ENCODE data around the gene RRP9. TPM values are rescaled to one million over a fixed set of nuclear protein-coding genes. Genes with fewer than 3 reads are reported as not detected.

The RRP9 gene
- total RNA-seq, 1 experiment from 2014 or later = 80.6 TPM

- Histone ChIP-seq H3K4me3 (ENCODE audit: insufficient read depth, low read depth, low read length) (no peak overlapping the region), H3K36me3 (replicated peaks; ENCODE audit: control insufficient read depth, insufficient read depth, low read length) (no peaks in the 10 kb centered on the region), H3K27me3 (ENCODE audit: control insufficient read depth, insufficient read depth, low read length) (peaks cover 38% of the 10 kb centered on the region)
- DNase-seq = no peak
Observed at GRCh38 chr3:51954713-51955112, 13.0 kb upstream of the RRP9 start.

- Histone ChIP-seq H3K36me3 (replicated peaks; ENCODE audit: control insufficient read depth, insufficient read depth, low read length) (no peaks in the 10 kb centered on the region), H3K27me3 (ENCODE audit: control insufficient read depth, insufficient read depth, low read length) (peaks cover 38% of the 10 kb centered on the region), H3K4me3 (ENCODE audit: insufficient read depth, low read depth, low read length) (no peak overlapping the region)
- no peak for DNase-seq
Observed at GRCh38 chr3:51954105-51954504, 12.4 kb upstream of the RRP9 start.

GRCh38 chr3:51953445-51953844 is 11.7 kb upstream of the RRP9 start:
- Histone ChIP-seq H3K36me3 (replicated peaks; ENCODE audit: control insufficient read depth, insufficient read depth, low read length) (no peaks in the 10 kb centered on the region), H3K27me3 (ENCODE audit: control insufficient read depth, insufficient read depth, low read length) (peaks cover 38% of the 10 kb centered on the region), H3K4me3 (ENCODE audit: insufficient read depth, low read depth, low read length) (no peak overlapping the region)
- no peak for DNase-seq

- Histone ChIP-seq H3K4me3 (ENCODE audit: insufficient read depth, low read depth, low read length) (no peak overlapping the region), H3K27me3 (ENCODE audit: control insufficient read depth, insufficient read depth, low read length) (peaks cover 25% of the 10 kb centered on the region), H3K36me3 (replicated peaks; ENCODE audit: control insufficient read depth, insufficient read depth, low read length) (no peaks in the 10 kb centered on the region)
- no peak for DNase-seq
Observed at GRCh38 chr3:51950899-51951298, 9.2 kb upstream of the RRP9 start.

- no peak overlapping the region for H3K4me3 ChIP-seq (ENCODE audit: insufficient read depth, low read depth, low read length)
- peaks cover 8% of the 10 kb centered on the region for H3K27me3 ChIP-seq (ENCODE audit: control insufficient read depth, insufficient read depth, low read length)
- DNase-seq = no peak
- no peaks in the 10 kb centered on the region for H3K36me3 ChIP-seq (replicated peaks; ENCODE audit: control insufficient read depth, insufficient read depth, low read length)
Observed at GRCh38 chr3:51949121-51949520, 7.4 kb upstream of the RRP9 start.

- Histone ChIP-seq H3K27me3 (ENCODE audit: control insufficient read depth, insufficient read depth, low read length) (peaks cover 2% of the 10 kb centered on the region; the same call in 1 of the 2 replicates), H3K36me3 (replicated peaks; ENCODE audit: control insufficient read depth, insufficient read depth, low read length) (no peaks in the 10 kb centered on the region), H3K4me3 (ENCODE audit: insufficient read depth, low read depth, low read length) (no peak overlapping the region)
- DNase-seq = no peak
Observed at GRCh38 chr3:51948016-51948580, 6.4 kb upstream of the RRP9 start.

GRCh38 chr3:51947215-51947900 is 5.7 kb upstream of the RRP9 start:
- Histone ChIP-seq H3K27me3 (ENCODE audit: control insufficient read depth, insufficient read depth, low read length) (peaks cover 2% of the 10 kb centered on the region; the same call in 1 of the 2 replicates), H3K4me3 (ENCODE audit: insufficient read depth, low read depth, low read length) (no peak overlapping the region), H3K36me3 (replicated peaks; ENCODE audit: control insufficient read depth, insufficient read depth, low read length) (no peaks in the 10 kb centered on the region)
- DNase-seq = no peak

GRCh38 chr3:51946796-51947195 is 5.1 kb upstream of the RRP9 start:
- no peak for DNase-seq
- Histone ChIP-seq H3K27me3 (ENCODE audit: control insufficient read depth, insufficient read depth, low read length) (no peaks in the 10 kb centered on the region; the same call in 1 of the 2 replicates), H3K4me3 (ENCODE audit: insufficient read depth, low read depth, low read length) (no peak overlapping the region), H3K36me3 (replicated peaks; ENCODE audit: control insufficient read depth, insufficient read depth, low read length) (no peaks in the 10 kb centered on the region)

- no peaks in the 10 kb centered on the region for H3K36me3 ChIP-seq (replicated peaks; ENCODE audit: control insufficient read depth, insufficient read depth, low read length)
- H3K4me3 ChIP-seq (ENCODE audit: insufficient read depth, low read depth, low read length) = no peak overlapping the region
- no peak for DNase-seq
- no peaks in the 10 kb centered on the region; the same call in 1 of the 2 replicates for H3K27me3 ChIP-seq (ENCODE audit: control insufficient read depth, insufficient read depth, low read length)
Observed at GRCh38 chr3:51945926-51946705, 4.4 kb upstream of the RRP9 start.

- H3K4me3 ChIP-seq (ENCODE audit: insufficient read depth, low read depth, low read length) = no peak overlapping the region
- no peaks in the 10 kb centered on the region for H3K36me3 ChIP-seq (replicated peaks; ENCODE audit: control insufficient read depth, insufficient read depth, low read length)
- no peak for DNase-seq
- H3K27me3 ChIP-seq (ENCODE audit: control insufficient read depth, insufficient read depth, low read length) = no peaks in the 10 kb centered on the region; the same call in 1 of the 2 replicates
Observed at GRCh38 chr3:51945031-51945840, 3.5 kb upstream of the RRP9 start.

GRCh38 chr3:51944451-51945021 is 2.8 kb upstream of the RRP9 start:
- DNase-seq = no peak
- Histone ChIP-seq H3K4me3 (ENCODE audit: insufficient read depth, low read depth, low read length) (no peak overlapping the region), H3K27me3 (ENCODE audit: control insufficient read depth, insufficient read depth, low read length) (no peaks in the 10 kb centered on the region; the same call in 1 of the 2 replicates), H3K36me3 (replicated peaks; ENCODE audit: control insufficient read depth, insufficient read depth, low read length) (no peaks in the 10 kb centered on the region)

- no peak for DNase-seq
- no peak overlapping the region for H3K4me3 ChIP-seq (ENCODE audit: insufficient read depth, low read depth, low read length)
- H3K36me3 ChIP-seq (replicated peaks; ENCODE audit: control insufficient read depth, insufficient read depth, low read length) = peaks cover 3% of the 10 kb centered on the region
- no peaks in the 10 kb centered on the region; the same call in 1 of the 2 replicates for H3K27me3 ChIP-seq (ENCODE audit: control insufficient read depth, insufficient read depth, low read length)
Observed at GRCh38 chr3:51943451-51944391, 2.0 kb upstream of the RRP9 start.

Measured in H7 (cell line).